A549 treated with CpdA at 1 μM for 4 hours (cell line): ENCODE data around the gene MCU. TPM values are rescaled to one million over a fixed set of nuclear protein-coding genes. Genes with fewer than 3 reads are reported as not detected.

Experiments used
- total RNA-seq: library from RNA; stranded (reverse); fragments of 200-300 nt; extraction: Qiagen RNA extraction; gene quantifications from 5 replicates; pipeline ENCODE4 v1.2.3, GENCODE V29; 2022; ENCODE audit warnings: low read depth

MCU gene, protein sequence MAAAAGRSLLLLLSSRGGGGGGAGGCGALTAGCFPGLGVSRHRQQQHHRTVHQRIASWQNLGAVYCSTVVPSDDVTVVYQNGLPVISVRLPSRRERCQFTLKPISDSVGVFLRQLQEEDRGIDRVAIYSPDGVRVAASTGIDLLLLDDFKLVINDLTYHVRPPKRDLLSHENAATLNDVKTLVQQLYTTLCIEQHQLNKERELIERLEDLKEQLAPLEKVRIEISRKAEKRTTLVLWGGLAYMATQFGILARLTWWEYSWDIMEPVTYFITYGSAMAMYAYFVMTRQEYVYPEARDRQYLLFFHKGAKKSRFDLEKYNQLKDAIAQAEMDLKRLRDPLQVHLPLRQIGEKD
- 32.0 to 40.2 TPM (median 36.3 TPM) in 5 replicates for total RNA-seq

DNA sequence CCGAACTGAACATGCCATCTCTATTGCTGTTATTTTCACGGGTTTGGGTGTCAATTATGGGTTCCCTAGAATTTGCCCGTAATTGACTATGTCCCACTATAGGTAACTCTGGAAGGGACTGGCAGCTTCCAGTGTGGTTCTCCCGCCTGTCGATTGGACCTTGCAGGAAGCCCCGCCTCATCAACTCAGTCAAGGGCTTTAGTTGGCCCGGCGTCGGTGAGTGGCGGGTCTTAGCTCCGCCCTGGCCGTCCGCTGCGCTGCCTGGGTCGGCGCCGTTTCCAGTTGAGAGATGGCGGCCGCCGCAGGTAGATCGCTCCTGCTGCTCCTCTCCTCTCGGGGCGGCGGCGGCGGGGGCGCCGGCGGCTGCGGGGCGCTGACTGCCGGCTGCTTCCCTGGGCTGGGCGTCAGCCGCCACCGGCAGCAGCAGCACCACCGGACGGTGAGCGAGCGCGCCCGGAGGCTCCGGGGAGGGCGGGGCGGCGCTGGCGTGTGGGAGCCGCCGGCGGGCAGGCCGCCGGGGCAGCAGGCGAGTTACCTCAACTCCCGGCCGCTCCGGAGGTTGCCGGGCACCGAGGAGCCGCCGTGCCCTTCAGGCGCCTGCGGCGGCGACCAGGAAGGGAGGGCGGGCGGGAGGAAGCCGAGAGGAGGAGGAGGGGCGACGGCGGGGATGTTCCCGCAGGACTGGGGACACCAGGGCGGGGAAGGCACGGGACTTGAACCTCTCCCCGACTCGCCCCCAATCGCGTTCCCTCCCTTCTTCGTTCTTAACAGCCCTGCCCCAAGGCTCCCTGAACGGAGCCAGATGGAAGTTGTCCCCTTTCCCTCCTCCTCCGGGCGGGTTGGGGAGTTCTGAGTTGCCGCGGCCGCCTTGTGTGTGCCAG, at the start of gene MCU:
MCU (plus strand) TSS at position 281 of the 881 bp plus-strand sequence; CDS start at position 290, 9 bp downstream.

DNA sequence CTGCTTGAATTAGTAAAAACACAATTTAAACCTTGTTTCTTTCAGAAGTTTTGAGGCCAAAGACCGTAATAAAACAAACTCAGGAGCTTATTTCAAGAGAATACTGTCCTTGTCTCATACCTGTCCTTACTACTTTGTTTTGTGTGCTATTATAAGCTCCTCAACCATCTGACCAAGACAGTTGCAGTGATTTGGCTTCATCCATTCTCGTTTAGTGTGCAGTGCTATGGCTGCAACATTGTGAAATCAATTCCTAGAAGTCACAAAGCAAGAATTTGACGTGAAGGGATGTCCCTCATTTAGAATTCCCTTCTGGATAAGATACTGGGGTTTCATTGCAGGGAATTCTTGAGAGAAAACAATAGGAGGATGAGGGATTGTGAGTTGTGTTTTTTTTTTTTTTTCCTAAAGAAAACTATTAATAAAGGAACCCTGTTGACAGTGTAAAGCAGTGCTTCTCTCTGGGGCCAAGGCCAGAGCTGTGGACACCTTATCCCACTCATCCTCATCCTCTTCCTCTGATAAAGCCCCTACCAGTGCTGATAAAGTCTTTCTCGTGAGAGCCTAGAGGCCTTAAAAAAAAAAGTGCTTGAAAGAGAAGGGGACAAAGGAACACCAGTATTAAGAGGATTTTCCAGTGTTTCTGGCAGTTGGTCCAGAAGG, 201.3 kb downstream of the MCU start, which contains the start of gene OIT3:
OIT3 (plus strand) TSS at position 604 of the 663 bp plus-strand sequence. CDS start 60 bp downstream, outside the sequence.

Other genes starting within 250 kb of the MCU start
- 53.1 to 65.4 TPM (median 55.6 TPM) in 5 replicates for gene MICU1, start 66.1 kb upstream of the MCU start, total RNA-seq
- gene OIT3, start 201.6 kb downstream of the MCU start, total RNA-seq: 0.03 to 0.13 TPM (median 0.05 TPM) in 4 of 5 replicates, not detected in the other